ENCODE data around the gene TGIF1.

Gene TGIF1

GRCh38 chr18:3486512-3486911 is 36.5 kb downstream of the TGIF1 start:
- DNase-seq: no peak

GRCh38 chr18:3489462-3489861 is 39.5 kb downstream of the TGIF1 start:
- DNase-seq: no peak

- no peak for DNase-seq
Measured at GRCh38 chr18:3491981-3492555, 42.1 kb downstream of the TGIF1 start.

- DNase-seq: no peak
Measured at GRCh38 chr18:3492721-3493120, 42.7 kb downstream of the TGIF1 start.

GRCh38 chr18:3493501-3494244 is 43.7 kb downstream of the TGIF1 start:
- DNase-seq: no peak

GRCh38 chr18:3494245-3494526 is 44.2 kb downstream of the TGIF1 start:
- DNase-seq: no peak

GRCh38 chr18:3494569-3494968 is 44.6 kb downstream of the TGIF1 start:
- DNase-seq: no peak

GRCh38 chr18:3495691-3496430 is 45.9 kb downstream of the TGIF1 start:
- DNase-seq: no peak

- peak in 1 of 5 experiments; percentile 13 for DNase-seq
Measured at GRCh38 chr18:3498698-3499471, 48.9 kb downstream of the TGIF1 start.

GRCh38 chr18:3499501-3499900 is 49.5 kb downstream of the TGIF1 start:
- DNase-seq: no peak

- DNase-seq: no peak
Measured at GRCh38 chr18:3500016-3500415, 50.0 kb downstream of the TGIF1 start.

- no peak for DNase-seq
Measured at GRCh38 chr18:3502650-3503049, 52.7 kb downstream of the TGIF1 start.

GRCh38 chr18:3504637-3505036 is 54.7 kb downstream of the TGIF1 start:
- no peak for DNase-seq

- no peak for DNase-seq
Measured at GRCh38 chr18:3508576-3509549, 58.9 kb downstream of the TGIF1 start.
